Astrocyte (in vitro differentiated cells and primary cell): Measurements from ENCODE around the gene OSTM1. TPM values are rescaled to one million over a fixed set of nuclear protein-coding genes. Genes with fewer than 3 reads are reported as not detected.
A peak's percentile ranks its signal among the peaks of the same experiment; 100 is the strongest.

Source experiments
- DNase-seq: peaks from one replicate; pipeline ENCODE4 v3.0.0-alpha.2; 2010; ENCODE audit warnings: low read depth
- FAIRE-seq: peaks from 2 replicates; lab custom pipeline; 2011; peaks lifted over from hg19 to GRCh38; lab: Jason Lieb, UNC
- H2AFZ ChIP-seq: 2 replicates; pipeline ENCODE4 v1.6.0; 2012; ENCODE audit warnings: low read depth, low read length, inconsistent platforms
- H3K27ac ChIP-seq: 2 replicates; pipeline ENCODE4 v1.5.1; 2011; ENCODE audit warnings: low read depth, low read length, inconsistent platforms
- H3K27me3 ChIP-seq: 2 replicates; pipeline ENCODE4 v1.6.0; 2011; ENCODE audit warnings: low read length, inconsistent platforms; ENCODE audit not compliant: insufficient read depth
- H3K36me3 ChIP-seq: 2 replicates; pipeline ENCODE4 v1.5.1; 2011; ENCODE audit warnings: low read length, inconsistent platforms; ENCODE audit not compliant: insufficient read depth
- H3K4me1 ChIP-seq: 2 replicates; pipeline ENCODE4 v1.5.1; 2011; ENCODE audit warnings: low read length, inconsistent platforms; ENCODE audit not compliant: insufficient read depth
- H3K4me2 ChIP-seq: 2 replicates; pipeline ENCODE4 v1.6.0; 2012; ENCODE audit warnings: low read length, inconsistent platforms
- H3K4me3 ChIP-seq: 2 replicates; pipeline ENCODE4 v1.5.1; 2011; ENCODE audit warnings: low read depth, mild to moderate bottlenecking, low read length, inconsistent platforms; ENCODE audit not compliant: insufficient read depth
- H3K79me2 ChIP-seq: 2 replicates; pipeline ENCODE4 v1.6.0; 2012; ENCODE audit warnings: mild to moderate bottlenecking, low read length, inconsistent platforms; ENCODE audit not compliant: insufficient read depth
- H3K9ac ChIP-seq: 2 replicates; pipeline ENCODE4 v1.6.0; 2012; ENCODE audit warnings: mild to moderate bottlenecking, low read length, inconsistent platforms
- H3K9me3 ChIP-seq: 2 replicates; pipeline ENCODE4 v1.5.1; 2012; ENCODE audit warnings: low read depth, mild to moderate bottlenecking, low read length, inconsistent platforms; ENCODE audit not compliant: insufficient read depth
- H4K20me1 ChIP-seq: 2 replicates; pipeline ENCODE4 v1.6.0; 2012; ENCODE audit warnings: low read length, inconsistent platforms; ENCODE audit not compliant: insufficient read depth
- H3K27ac Mint-ChIP-seq: one replicate; pipeline ENCODE4 v1.8.0; 2021; ENCODE audit warnings: mild to moderate bottlenecking, mixed read lengths; ENCODE audit not compliant: unreplicated experiment
- H3K27me3 Mint-ChIP-seq: one replicate; pipeline ENCODE4 v1.8.0; 2021; ENCODE audit warnings: low read depth, mixed read lengths; ENCODE audit not compliant: unreplicated experiment
- H3K36me3 Mint-ChIP-seq: one replicate; pipeline ENCODE4 v1.8.0; 2021; ENCODE audit warnings: low read depth, mixed read lengths; ENCODE audit not compliant: unreplicated experiment
- H3K4me1 Mint-ChIP-seq: one replicate; pipeline ENCODE4 v1.8.0; 2021; ENCODE audit warnings: low read depth, mixed read lengths; ENCODE audit not compliant: unreplicated experiment
- H3K4me3 Mint-ChIP-seq: one replicate; pipeline ENCODE4 v1.8.0; 2021; ENCODE audit warnings: mild to moderate bottlenecking, moderate library complexity, mixed read lengths; ENCODE audit not compliant: unreplicated experiment
- H3K9me3 Mint-ChIP-seq: one replicate; pipeline ENCODE4 v1.8.0; 2021; ENCODE audit warnings: mild to moderate bottlenecking, mixed read lengths; ENCODE audit not compliant: unreplicated experiment
- EZH2 ChIP-seq: IDR thresholded peaks from 2 replicates; pipeline ENCODE4 v1.6.1; 2012; ENCODE audit warnings: mild to moderate bottlenecking, low read length, inconsistent platforms; ENCODE audit not compliant: insufficient read depth
- total RNA-seq: library from RNA; stranded (reverse); gene quantifications from 2 replicates; pipeline ENCODE4 v1.2.1, GENCODE V29; 2021
- TF ChIP-seq, protein P1 (sequence below): IDR thresholded peaks from 2 replicates; pipeline ENCODE4 v1.5.1; 2011; ENCODE audit warnings: low read depth, mild to moderate bottlenecking, inconsistent platforms, low read length, moderate library complexity; ENCODE audit not compliant: insufficient read depth

Gene OSTM1
- total RNA-seq, 1 donor from 2014 or later: 58.3 TPM

DNA sequence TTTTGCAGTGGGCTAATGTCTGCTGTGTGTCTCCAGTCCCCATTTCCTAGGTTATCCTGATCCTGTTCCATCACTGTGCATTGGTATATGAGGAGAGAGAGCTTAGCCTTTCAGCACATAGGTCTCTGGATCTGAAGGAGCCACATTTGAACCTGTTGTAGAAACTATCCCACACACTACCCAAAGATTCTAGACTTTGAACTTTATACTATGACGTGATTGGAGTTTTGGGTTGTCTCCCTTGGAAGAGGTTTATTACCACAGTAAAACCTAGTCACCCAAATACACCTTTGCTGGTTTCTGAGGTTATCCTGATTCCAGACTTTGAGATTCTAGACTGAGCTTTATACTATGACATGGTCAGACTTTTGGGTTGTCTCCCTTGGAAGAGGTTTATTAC is 8.0 kb upstream of the OSTM1 start:
- peaks cover 3% of the 10 kb centered on the region for H3K4me1 ChIP-seq
- no peak overlapping the region for H3K4me3 Mint-ChIP-seq
- FAIRE-seq (no peak), DNase-seq (no peak)
- H3K27me3 Mint-ChIP-seq: no peaks in the 10 kb centered on the region
- no peaks in the 10 kb centered on the region for H3K79me2 ChIP-seq
- H3K36me3 Mint-ChIP-seq: no peaks in the 10 kb centered on the region
- peaks cover 9% of the 10 kb centered on the region for H3K9me3 Mint-ChIP-seq
- no peak overlapping the region for H3K27ac Mint-ChIP-seq
- no peak overlapping the region for H3K9ac ChIP-seq
- H3K4me2 ChIP-seq: no peak overlapping the region
- no peak overlapping the region for H3K4me3 ChIP-seq
- H2AFZ ChIP-seq: no peak overlapping the region
- H3K27ac ChIP-seq: no peak overlapping the region
- no peaks in the 10 kb centered on the region for H4K20me1 ChIP-seq
- TF ChIP-seq EZH2: no peak
- H3K4me1 Mint-ChIP-seq: peaks cover 10% of the 10 kb centered on the region
- no peaks in the 10 kb centered on the region for H3K27me3 ChIP-seq
- H3K9me3 ChIP-seq: no peaks in the 10 kb centered on the region
- no peaks in the 10 kb centered on the region for H3K36me3 ChIP-seq

- Histone ChIP-seq H3K4me3 (no peak overlapping the region), H3K4me1 (peaks cover 7% of the 10 kb centered on the region), H3K27ac (no peak overlapping the region), H3K79me2 (no peaks in the 10 kb centered on the region), H4K20me1 (no peaks in the 10 kb centered on the region), H3K9me3 (no peaks in the 10 kb centered on the region), H3K36me3 (no peaks in the 10 kb centered on the region), H2AFZ (no peak overlapping the region), H3K27me3 (no peaks in the 10 kb centered on the region), H3K4me2 (peak overlapping the region; percentile 44), H3K9ac (no peak overlapping the region)
- Mint-ChIP-seq H3K9me3 (peaks cover 9% of the 10 kb centered on the region), H3K4me1 (peaks cover 10% of the 10 kb centered on the region), H3K27ac (peak overlapping the region; percentile 51), H3K4me3 (no peak overlapping the region), H3K36me3 (no peaks in the 10 kb centered on the region), H3K27me3 (no peaks in the 10 kb centered on the region)
- TF ChIP-seq, protein P1, sequence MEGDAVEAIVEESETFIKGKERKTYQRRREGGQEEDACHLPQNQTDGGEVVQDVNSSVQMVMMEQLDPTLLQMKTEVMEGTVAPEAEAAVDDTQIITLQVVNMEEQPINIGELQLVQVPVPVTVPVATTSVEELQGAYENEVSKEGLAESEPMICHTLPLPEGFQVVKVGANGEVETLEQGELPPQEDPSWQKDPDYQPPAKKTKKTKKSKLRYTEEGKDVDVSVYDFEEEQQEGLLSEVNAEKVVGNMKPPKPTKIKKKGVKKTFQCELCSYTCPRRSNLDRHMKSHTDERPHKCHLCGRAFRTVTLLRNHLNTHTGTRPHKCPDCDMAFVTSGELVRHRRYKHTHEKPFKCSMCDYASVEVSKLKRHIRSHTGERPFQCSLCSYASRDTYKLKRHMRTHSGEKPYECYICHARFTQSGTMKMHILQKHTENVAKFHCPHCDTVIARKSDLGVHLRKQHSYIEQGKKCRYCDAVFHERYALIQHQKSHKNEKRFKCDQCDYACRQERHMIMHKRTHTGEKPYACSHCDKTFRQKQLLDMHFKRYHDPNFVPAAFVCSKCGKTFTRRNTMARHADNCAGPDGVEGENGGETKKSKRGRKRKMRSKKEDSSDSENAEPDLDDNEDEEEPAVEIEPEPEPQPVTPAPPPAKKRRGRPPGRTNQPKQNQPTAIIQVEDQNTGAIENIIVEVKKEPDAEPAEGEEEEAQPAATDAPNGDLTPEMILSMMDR: no peak
- no peak for TF ChIP-seq EZH2
- peak; percentile 40 for DNase-seq
- no peak for FAIRE-seq
Measured at GRCh38 chr6:108080010-108080780, 5.7 kb upstream of the OSTM1 start.

GRCh38 chr6:108078191-108078590 is 3.6 kb upstream of the OSTM1 start:
- Mint-ChIP-seq H3K27me3 (no peaks in the 10 kb centered on the region), H3K9me3 (peaks cover 6% of the 10 kb centered on the region), H3K4me3 (no peak overlapping the region), H3K4me1 (peaks cover 13% of the 10 kb centered on the region), H3K27ac (no peak overlapping the region), H3K36me3 (no peaks in the 10 kb centered on the region)
- Histone ChIP-seq H4K20me1 (no peaks in the 10 kb centered on the region), H3K27ac (no peak overlapping the region), H3K4me1 (peaks cover 16% of the 10 kb centered on the region), H3K4me3 (no peak overlapping the region), H3K9ac (no peak overlapping the region), H3K4me2 (no peak overlapping the region), H3K79me2 (peaks cover 12% of the 10 kb centered on the region), H3K9me3 (no peaks in the 10 kb centered on the region), H3K36me3 (no peaks in the 10 kb centered on the region), H3K27me3 (no peaks in the 10 kb centered on the region), H2AFZ (no peak overlapping the region)
- DNase-seq (no peak), FAIRE-seq (no peak)
- no peak for TF ChIP-seq EZH2
- TF ChIP-seq, protein P1: no peak
